ENCODE data around the gene IFTAP.

IFTAP gene

DNA sequence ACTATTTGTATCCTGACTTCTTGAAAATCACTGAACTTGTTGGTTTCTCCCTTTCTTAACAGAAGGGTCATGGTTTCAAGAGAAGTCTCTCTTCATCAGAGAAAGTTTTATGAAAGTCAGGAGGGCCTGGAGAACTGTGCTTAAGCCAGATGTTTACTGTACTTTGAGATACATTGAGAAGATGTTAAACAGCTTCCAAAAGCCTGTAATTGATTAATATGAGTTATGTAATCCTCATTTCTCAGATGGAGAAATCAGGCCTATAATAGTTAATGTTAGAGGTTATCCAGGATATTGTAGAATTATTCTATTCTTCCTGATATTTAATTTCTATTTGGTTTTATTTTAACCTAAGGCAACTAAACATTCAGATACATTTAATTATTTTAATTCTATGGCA lies 100.8 kb downstream of the IFTAP start:
- TF ChIP-seq, protein P1, sequence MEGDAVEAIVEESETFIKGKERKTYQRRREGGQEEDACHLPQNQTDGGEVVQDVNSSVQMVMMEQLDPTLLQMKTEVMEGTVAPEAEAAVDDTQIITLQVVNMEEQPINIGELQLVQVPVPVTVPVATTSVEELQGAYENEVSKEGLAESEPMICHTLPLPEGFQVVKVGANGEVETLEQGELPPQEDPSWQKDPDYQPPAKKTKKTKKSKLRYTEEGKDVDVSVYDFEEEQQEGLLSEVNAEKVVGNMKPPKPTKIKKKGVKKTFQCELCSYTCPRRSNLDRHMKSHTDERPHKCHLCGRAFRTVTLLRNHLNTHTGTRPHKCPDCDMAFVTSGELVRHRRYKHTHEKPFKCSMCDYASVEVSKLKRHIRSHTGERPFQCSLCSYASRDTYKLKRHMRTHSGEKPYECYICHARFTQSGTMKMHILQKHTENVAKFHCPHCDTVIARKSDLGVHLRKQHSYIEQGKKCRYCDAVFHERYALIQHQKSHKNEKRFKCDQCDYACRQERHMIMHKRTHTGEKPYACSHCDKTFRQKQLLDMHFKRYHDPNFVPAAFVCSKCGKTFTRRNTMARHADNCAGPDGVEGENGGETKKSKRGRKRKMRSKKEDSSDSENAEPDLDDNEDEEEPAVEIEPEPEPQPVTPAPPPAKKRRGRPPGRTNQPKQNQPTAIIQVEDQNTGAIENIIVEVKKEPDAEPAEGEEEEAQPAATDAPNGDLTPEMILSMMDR (conservative IDR thresholded peaks at IDR 0.05; ENCODE audit: low read length) = no peak
- no peak overlapping the region for H3K4me3 ChIP-seq (ENCODE audit: low read length)

DNA sequence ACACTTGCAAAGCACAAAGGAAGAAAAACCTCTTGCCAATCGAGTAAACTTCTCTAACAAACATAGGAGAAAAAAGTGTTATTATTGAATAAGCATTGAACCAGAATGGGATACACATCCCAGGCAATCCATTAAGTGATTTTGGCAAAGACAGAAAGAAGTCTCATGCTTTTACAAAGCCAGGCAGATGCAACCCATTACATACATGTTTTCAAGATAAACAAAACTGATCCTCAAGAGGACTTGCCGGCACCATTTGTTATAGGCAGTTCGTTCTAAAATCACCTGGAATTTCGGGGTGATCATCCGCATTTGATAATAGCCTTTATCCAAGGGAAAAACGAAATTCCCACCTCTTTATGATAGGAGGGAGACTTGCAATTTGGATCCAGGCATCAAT lies 101.3 kb downstream of the IFTAP start:
- TF ChIP-seq, protein P1 (conservative IDR thresholded peaks at IDR 0.05; ENCODE audit: low read length) = no peak
- no peak for DNase-seq (ENCODE audit: low read depth)
- no peak overlapping the region for H3K4me3 ChIP-seq (ENCODE audit: low read length)

More for the DNA sequence above, 100.8 kb downstream of the IFTAP start:
- no peak for DNase-seq (ENCODE audit: low read depth)

DNA sequence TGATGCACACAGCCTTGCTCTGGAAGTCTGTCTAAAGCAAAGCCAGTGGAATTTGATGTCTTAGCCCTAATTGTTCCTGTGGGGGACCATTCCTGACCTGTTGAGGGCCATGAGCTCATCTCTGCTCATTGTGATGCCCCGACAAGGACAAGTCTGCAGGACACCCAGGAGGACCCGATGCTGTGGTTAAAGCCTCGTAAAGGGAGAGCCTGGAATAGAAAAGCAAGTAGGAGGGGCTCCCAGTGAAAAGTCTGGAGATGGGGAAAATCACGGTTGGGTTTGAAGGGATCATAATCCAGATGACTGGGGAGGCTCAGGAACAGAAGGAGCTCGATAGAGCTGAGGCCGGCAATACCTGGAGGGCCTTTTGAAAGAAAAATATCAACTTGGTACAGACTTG lies 102.2 kb downstream of the IFTAP start:
- no peak overlapping the region for H3K4me3 ChIP-seq (ENCODE audit: low read length)
- DNase-seq (ENCODE audit: low read depth) = no peak
- TF ChIP-seq, protein P1 (conservative IDR thresholded peaks at IDR 0.05; ENCODE audit: low read length) = no peak

DNA sequence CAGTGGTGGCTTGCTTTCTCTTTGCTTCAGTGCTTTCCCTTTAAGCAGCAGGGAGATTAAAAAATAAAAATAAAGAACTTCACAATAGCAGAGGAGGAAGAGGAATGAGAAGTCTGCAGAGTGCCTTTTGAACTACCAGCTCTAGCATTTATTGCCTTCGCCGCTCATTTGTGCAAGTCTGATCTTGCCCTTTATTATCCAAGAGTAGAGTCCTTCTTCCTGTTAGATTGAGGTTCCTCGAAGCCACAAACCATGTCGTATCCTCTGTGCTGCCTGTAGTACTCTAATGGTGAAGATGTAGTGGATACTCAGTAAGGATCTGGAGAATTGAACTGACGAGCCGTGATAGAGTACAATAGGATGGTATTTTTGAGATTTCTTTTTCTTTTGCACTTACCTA lies 105.0 kb downstream of the IFTAP start:
- no peak overlapping the region for H3K4me3 ChIP-seq (ENCODE audit: low read length)
- TF ChIP-seq, protein P1 (conservative IDR thresholded peaks at IDR 0.05; ENCODE audit: low read length) = no peak
- DNase-seq (ENCODE audit: low read depth) = no peak

DNA sequence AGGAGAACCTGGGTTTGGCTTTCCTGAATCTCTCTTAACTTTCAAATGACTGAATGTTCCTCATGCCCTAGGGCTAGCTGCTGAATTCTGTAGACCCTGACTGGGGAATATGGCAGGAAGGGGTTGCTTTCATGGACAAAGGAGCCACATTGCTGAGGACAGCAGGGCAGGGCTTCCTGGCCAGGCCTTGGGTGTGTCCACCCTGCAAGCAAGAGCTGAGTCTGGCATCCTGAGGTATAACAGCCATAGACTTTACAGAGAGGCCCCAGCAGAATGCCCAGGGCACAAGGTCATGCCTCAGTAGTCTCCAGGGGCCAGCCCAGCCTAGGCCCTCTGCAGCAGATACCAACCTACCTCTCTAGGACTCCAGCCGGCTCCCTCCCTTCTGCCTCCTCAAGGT lies 105.9 kb downstream of the IFTAP start:
- no peak overlapping the region for H3K4me3 ChIP-seq (ENCODE audit: low read length)
- TF ChIP-seq, protein P1 (conservative IDR thresholded peaks at IDR 0.05; ENCODE audit: low read length) = no peak
- DNase-seq (ENCODE audit: low read depth) = no peak

DNA sequence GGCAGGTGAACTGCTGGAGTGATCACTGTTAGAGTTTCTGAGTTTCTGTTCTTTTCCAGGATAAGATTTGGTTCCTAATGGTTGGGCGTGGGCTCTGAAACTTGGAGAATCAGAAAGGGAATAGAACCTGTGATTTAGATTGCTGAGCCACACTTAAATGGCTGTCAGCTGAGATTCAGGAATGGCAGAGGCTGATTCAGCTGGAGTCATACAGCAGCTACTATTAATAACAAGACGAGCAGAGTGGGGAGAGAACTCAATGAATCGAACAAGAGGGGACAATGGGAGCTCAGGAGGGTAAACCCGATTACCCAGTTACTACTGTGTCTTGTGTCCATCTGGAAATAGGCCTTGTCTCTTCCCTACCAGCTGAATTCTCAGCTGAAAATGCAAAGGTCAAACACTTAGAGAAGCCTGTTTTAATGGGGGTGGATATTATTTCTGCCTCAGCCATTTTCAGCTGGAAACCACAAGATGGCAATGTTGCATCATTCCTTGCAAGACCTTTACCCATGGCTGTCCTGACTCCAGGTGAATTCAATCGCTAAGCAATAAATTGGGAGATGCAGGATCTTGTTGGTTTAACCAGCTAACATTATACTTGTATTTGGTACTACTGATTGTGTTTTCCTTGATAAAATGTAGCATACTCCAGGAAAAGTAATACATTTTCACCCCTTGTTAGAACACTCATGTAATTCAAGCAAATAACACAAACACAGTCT lies 108.2 kb downstream of the IFTAP start:
- H3K4me3 ChIP-seq (ENCODE audit: low read length) = no peak overlapping the region

DNA sequence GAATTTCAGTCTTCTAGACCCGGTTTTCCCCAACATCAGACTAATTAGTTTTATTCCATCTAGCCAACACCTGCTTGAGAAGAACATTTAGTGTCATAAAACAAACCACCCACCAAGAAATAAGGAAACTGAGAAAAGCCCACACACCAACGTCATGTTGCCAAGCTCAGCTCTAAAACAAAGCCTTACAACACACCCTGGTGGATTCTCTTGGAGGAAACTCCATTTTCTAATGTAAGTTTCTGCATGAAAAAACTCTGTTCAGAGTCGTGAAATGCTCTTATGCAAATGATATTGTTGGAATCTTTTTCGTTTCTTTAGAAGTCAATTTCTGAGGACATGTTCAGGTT lies 108.7 kb downstream of the IFTAP start:
- TF ChIP-seq, protein P1 (conservative IDR thresholded peaks at IDR 0.05; ENCODE audit: low read length) = no peak
- no peak overlapping the region for H3K4me3 ChIP-seq (ENCODE audit: low read length)
- no peak for DNase-seq (ENCODE audit: low read depth)

More for the DNA sequence above, 108.2 kb downstream of the IFTAP start:
- peak; percentile 58 for DNase-seq (ENCODE audit: low read depth)
- TF ChIP-seq, protein P1 (conservative IDR thresholded peaks at IDR 0.05; ENCODE audit: low read length) = peak; percentile 86
